ENCODE data around the gene LRPAP1.
"Not testable (repeated sequence)": the region's sequence is repeated elsewhere in the genome, so short reads cannot be mapped to it uniquely, and the experiment has no call there.

- TF ChIP-seq POLR2A, POLR2AphosphoS5 (IDR thresholded peaks at IDR 0.05): not testable (repeated sequence)
These were observed 76.6 kb downstream of the LRPAP1 start for GRCh38 chr4:3455596-3455995.
